IMR-90 (cell line): ENCODE results near the gene KBTBD4.

ENCODE experiments used
- POLR2A ChIP-seq: IDR thresholded peaks from 2 replicates; pipeline ENCODE4 v1.6.1; 2012; ENCODE audit warnings: mild to moderate bottlenecking, low read depth, low read length
- TF ChIP-seq, protein P1 (sequence below): conservative IDR thresholded peaks from 2 replicates; pipeline ENCODE4 v1.5.1; 2012; ENCODE audit warnings: mild to moderate bottlenecking, low read depth, low read length, improper control_type of control experiment

DNA sequence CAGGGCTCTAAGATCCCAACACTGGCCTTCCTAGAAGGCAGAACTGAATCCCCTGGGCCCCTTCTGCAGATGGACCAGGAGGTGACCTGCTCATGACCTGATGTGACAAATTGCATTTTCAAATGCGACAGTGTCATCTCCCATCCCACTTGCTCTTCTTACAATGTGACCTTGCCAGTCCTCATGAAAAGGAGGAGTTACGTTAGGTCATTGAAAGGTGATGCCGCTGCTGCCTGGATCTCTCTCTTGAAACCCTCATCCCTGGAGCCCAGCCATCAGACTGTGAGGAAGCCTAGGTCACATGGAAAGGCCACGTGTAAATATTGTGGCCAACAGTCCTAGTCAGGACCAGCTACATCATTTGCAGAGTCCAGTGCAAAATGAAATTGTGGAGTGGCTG is 21.1 kb upstream of the KBTBD4 start:
- TF ChIP-seq, protein P1, sequence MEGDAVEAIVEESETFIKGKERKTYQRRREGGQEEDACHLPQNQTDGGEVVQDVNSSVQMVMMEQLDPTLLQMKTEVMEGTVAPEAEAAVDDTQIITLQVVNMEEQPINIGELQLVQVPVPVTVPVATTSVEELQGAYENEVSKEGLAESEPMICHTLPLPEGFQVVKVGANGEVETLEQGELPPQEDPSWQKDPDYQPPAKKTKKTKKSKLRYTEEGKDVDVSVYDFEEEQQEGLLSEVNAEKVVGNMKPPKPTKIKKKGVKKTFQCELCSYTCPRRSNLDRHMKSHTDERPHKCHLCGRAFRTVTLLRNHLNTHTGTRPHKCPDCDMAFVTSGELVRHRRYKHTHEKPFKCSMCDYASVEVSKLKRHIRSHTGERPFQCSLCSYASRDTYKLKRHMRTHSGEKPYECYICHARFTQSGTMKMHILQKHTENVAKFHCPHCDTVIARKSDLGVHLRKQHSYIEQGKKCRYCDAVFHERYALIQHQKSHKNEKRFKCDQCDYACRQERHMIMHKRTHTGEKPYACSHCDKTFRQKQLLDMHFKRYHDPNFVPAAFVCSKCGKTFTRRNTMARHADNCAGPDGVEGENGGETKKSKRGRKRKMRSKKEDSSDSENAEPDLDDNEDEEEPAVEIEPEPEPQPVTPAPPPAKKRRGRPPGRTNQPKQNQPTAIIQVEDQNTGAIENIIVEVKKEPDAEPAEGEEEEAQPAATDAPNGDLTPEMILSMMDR, result no peak
- TF ChIP-seq POLR2A, result no peak
